Calu3 (cell line): ENCODE results near the gene MLKL. TPM values are rescaled to one million over a fixed set of nuclear protein-coding genes. Genes with fewer than 3 reads are reported as not detected.

Experiments
- BruUV-seq: library from RNA; stranded (reverse); fragments of 400-500 nt; replicated peaks from 2 replicates; lab custom pipeline; 2021; lab: Mats Ljungman, UMichigan
- CTCF ChIA-PET: fragments of 300-600 bp; sonication (Branson Sonifier 250); formaldehyde crosslinking; loops from one replicate; lab custom pipeline; 2022; ENCODE audit warnings: antibody characterized with exemption; lab: Charles Lee
- DNase-seq: peaks from one replicate; pipeline ENCODE4 v3.0.0; 2022
- H3K27ac Mint-ChIP-seq: one replicate; pipeline ENCODE4 v1.8.0; 2022; ENCODE audit warnings: mixed read lengths; ENCODE audit not compliant: unreplicated experiment
- H3K27me3 Mint-ChIP-seq: one replicate; pipeline ENCODE4 v1.8.0; 2022; ENCODE audit warnings: mixed read lengths; ENCODE audit not compliant: unreplicated experiment
- H3K36me3 Mint-ChIP-seq: one replicate; pipeline ENCODE4 v1.8.0; 2022; ENCODE audit warnings: mild to moderate bottlenecking, moderate library complexity, mixed read lengths; ENCODE audit not compliant: insufficient read depth, unreplicated experiment
- H3K4me1 Mint-ChIP-seq: one replicate; pipeline ENCODE4 v1.8.0; 2022; ENCODE audit warnings: mild to moderate bottlenecking, low read depth, mixed read lengths; ENCODE audit not compliant: unreplicated experiment
- H3K4me3 Mint-ChIP-seq: one replicate; pipeline ENCODE4 v1.8.0; 2022; ENCODE audit warnings: mild to moderate bottlenecking, low read depth, moderate library complexity, mixed read lengths; ENCODE audit not compliant: unreplicated experiment
- H3K9me3 Mint-ChIP-seq: one replicate; pipeline ENCODE4 v1.8.0; 2022; ENCODE audit warnings: low read depth, mixed read lengths; ENCODE audit not compliant: unreplicated experiment
- intact Hi-C: fragments of 100-400 bp; cut with micrococcal nuclease; formaldehyde crosslinking; loops from one replicate; pipeline ENCODE4 v1.10.0; 2022; ENCODE audit not compliant: unreplicated experiment
- total RNA-seq: library from RNA; stranded (reverse); gene quantifications from 2 replicates; pipeline ENCODE4 v1.2.3, GENCODE V29; 2022
- TF ChIP-seq, protein P1 (sequence below): fragments of 200-600 bp; IDR thresholded peaks from one replicate; pipeline ENCODE4 v1.8.0; 2022; ENCODE audit warnings: antibody characterized with exemption; ENCODE audit not compliant: unreplicated experiment

The MLKL gene
- total RNA-seq, 1 experiment from 2014 or later, result 38.8 TPM

DNA sequence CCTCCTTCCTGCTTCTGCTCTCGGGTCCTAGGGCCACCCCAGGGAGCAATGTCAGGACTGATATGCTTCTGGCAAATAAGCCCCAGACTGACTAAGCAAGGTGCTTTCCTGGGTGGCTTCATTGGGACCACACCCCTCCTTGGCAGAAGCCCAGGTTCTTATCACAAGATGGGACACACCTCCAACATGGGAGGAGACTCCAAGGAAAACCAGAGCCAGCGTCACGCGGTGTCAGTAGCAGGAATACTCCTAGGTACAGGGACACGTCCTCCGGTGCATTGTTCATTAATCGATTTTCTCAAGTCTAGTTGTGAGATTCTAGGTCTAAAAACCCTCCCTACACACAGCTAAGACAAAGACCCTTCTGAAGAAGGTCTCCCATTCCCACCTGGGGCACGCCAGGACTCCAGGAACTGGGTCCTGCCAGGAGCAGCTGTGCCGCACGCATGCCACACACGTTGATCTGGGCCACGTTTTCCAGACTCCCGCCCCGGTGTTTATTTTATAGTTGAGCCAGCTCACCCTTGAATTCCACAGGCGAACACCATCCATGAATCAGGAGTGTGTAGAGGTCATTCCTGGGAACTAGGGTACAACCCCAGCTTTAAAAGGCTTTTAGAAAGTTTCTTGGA is 43.1 kb upstream of the MLKL start:
- Mint-ChIP-seq H3K27me3 (no peaks in the 10 kb centered on the region), H3K4me3 (peak overlapping the region; percentile 60), H3K9me3 (no peaks in the 10 kb centered on the region), H3K4me1 (peaks cover 65% of the 10 kb centered on the region), H3K27ac (peak overlapping the region; percentile 96), H3K36me3 (peaks cover 54% of the 10 kb centered on the region)
- TF ChIP-seq, protein P1, sequence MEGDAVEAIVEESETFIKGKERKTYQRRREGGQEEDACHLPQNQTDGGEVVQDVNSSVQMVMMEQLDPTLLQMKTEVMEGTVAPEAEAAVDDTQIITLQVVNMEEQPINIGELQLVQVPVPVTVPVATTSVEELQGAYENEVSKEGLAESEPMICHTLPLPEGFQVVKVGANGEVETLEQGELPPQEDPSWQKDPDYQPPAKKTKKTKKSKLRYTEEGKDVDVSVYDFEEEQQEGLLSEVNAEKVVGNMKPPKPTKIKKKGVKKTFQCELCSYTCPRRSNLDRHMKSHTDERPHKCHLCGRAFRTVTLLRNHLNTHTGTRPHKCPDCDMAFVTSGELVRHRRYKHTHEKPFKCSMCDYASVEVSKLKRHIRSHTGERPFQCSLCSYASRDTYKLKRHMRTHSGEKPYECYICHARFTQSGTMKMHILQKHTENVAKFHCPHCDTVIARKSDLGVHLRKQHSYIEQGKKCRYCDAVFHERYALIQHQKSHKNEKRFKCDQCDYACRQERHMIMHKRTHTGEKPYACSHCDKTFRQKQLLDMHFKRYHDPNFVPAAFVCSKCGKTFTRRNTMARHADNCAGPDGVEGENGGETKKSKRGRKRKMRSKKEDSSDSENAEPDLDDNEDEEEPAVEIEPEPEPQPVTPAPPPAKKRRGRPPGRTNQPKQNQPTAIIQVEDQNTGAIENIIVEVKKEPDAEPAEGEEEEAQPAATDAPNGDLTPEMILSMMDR, result no peak
- BruUV-seq, result no TSS peak
- intact Hi-C loops, result loop anchor here (1.0 kb wide), 2 partner anchors 17 to 31 kb away; partner anchors contain the start of gene FA2H
- DNase-seq, result peak; percentile 98
- CTCF ChIA-PET, result interaction anchor here (0.6 to 1.8 kb wide), 5 partner anchors 31 to 740 kb away, joined by 3 to 10 read pairs (median 3); partner anchors contain the start of gene FA2H

DNA sequence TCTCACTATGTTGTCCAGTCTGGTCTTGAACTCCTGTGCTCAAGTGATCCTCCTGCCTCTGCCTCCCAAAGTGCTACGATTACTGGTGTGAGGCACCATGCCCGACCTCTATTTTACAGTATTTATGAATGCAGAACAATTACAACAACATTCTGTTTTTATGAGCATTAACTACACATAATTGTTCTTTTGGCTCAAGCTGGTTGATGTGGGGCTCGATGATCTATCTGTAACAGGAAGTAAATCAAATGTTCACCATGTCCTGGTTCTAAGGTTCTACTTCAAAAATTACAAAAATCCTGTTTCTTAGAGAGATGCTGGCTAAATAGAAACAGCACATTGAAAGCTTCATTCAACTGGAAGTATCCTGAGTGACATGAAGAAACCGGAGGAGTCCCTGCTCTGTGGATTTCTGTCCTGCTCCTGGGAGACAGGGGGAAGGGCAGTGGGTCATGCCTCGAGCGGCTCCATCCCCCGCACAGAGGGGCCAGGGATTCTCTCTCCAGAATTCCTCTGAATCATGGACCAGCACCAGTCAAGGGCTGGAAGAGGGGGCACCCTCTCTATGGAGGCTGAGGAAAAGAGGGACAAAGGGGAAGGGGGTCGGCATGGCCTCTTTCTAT is 42.5 kb upstream of the MLKL start:
- BruUV-seq, result TSS peak; percentile 90
- no peak for DNase-seq
- intact Hi-C loops, result loop anchor here (1.0 kb wide), 1 partner anchor 17 kb away; no protein-coding TSS in a partner anchor

DNA sequence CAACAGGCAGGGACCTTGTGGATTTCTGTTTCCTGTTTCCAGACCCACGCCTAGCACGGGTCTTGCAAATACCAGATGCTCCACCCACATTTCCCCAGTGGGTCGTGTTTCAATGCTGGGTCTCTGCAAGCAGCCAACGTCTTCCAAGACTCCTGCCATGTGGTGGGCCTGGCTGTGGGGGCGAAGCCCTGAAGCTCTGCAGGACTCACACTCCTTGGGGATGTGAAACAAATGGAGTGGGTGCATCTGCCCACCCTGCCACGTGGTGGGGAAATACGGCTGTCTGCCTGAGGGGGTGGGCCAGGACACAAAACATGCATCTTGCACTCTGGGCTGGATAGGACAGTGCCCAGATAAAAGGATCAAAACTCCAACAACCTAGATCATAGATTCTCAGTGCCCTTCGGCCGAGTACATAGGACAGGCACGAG is 41.4 kb upstream of the MLKL start:
- no peaks in the 10 kb centered on the region for H3K27me3 Mint-ChIP-seq
- H3K27ac Mint-ChIP-seq, result peak overlapping the region; percentile 96
- H3K4me1 Mint-ChIP-seq, result peaks cover 74% of the 10 kb centered on the region
- peaks cover 67% of the 10 kb centered on the region for H3K36me3 Mint-ChIP-seq
- CTCF ChIA-PET, result interaction anchor here (0.7 to 2.2 kb wide), 3 partner anchors 15 to 42 kb away, joined by 3 to 9 read pairs (median 3); partner anchors contain the start of genes FA2H and MLKL
- BruUV-seq, result no TSS peak
- H3K9me3 Mint-ChIP-seq, result no peaks in the 10 kb centered on the region
- intact Hi-C loops, result no loop called here
- DNase-seq, result no peak
- TF ChIP-seq, protein P1, result no peak
- peak overlapping the region; percentile 41 for H3K4me3 Mint-ChIP-seq

More for the DNA sequence above, 42.5 kb upstream of the MLKL start:
- H3K27ac Mint-ChIP-seq, result peak overlapping the region; percentile 96
- H3K4me1 Mint-ChIP-seq, result peaks cover 71% of the 10 kb centered on the region
- peak overlapping the region; percentile 60 for H3K4me3 Mint-ChIP-seq
- H3K27me3 Mint-ChIP-seq, result no peaks in the 10 kb centered on the region
- peaks cover 60% of the 10 kb centered on the region for H3K36me3 Mint-ChIP-seq
- TF ChIP-seq, protein P1, result no peak
- no peaks in the 10 kb centered on the region for H3K9me3 Mint-ChIP-seq
- CTCF ChIA-PET, result interaction anchor here (0.7 to 1.8 kb wide), 4 partner anchors 12 to 366 kb away, joined by 3 to 10 read pairs (median 3); partner anchors contain the start of gene FA2H

DNA sequence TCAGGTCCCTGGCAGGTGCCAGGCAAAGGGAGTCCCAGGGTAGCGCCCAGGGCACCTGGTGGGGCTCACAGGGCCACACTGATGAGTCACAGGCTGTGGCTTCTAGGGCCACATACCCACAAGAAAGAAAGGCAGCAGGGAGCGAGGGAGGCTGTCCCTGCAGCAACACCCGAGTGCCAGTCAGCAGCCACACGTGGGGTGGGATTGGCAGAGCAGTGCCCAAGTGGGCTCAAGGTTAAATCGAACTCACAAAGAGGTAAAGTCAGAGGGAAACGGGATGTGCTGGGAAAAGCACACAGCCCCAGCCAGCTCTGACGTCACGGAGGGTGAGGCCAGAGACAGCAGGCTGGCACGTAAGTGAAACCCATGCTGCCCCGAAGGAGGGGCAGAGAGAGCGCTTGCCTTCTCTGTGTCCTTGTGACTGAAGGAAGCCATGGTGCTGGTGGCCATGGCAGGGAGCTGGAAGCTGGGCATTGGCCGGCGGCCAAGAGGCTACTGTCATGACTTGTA is 40.2 kb upstream of the MLKL start:
- no TSS peak for BruUV-seq
- H3K36me3 Mint-ChIP-seq, result peaks cover 67% of the 10 kb centered on the region
- peak overlapping the region; percentile 35 for H3K4me3 Mint-ChIP-seq
- H3K4me1 Mint-ChIP-seq, result peaks cover 71% of the 10 kb centered on the region
- DNase-seq, result peak; percentile 95
- H3K9me3 Mint-ChIP-seq, result no peaks in the 10 kb centered on the region
- intact Hi-C loops, result no loop called here
- CTCF ChIA-PET, result interaction anchor here (0.6 to 2.2 kb wide), 6 partner anchors 9 to 34 kb away, joined by 3 to 9 read pairs (median 3); partner anchors contain the start of gene FA2H
- TF ChIP-seq, protein P1, result no peak
- H3K27ac Mint-ChIP-seq, result peak overlapping the region; percentile 96
- H3K27me3 Mint-ChIP-seq, result no peaks in the 10 kb centered on the region
